ENCODE results near the gene IL36G.
"Not testable (repeated sequence)": the region's sequence is repeated elsewhere in the genome, so short reads cannot be mapped to it uniquely, and the experiment has no call there.

The IL36G gene

DNA sequence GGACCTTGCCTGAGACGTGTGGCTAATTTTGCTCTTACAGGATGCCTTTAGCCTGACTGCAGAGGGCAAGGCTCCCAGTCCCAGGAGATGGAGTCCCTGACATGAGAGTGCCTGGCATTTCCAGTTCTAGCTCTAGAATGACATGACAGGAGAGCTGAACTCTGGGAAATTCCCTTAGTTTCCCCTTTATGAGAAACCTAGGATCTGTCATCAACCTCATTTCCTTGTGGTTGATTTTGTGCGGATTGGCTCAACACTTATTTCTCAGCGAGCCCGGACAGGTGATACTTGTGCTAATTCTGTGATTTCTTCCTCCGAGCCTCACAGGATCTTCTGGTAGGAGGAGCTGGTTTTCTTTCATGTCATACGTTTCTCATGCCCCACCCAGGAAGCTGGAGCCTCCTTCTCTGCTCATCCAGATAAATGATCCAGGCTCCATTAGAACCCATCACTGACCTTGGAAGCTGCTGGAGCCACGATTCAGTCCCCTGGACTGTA lies at the start of gene IL36G:
Gene IL36G (plus strand): TSS at position 448 of the 498 bp plus-strand sequence. CDS start 633 bp downstream, outside the sequence.
- TF ChIP-seq, protein P1, sequence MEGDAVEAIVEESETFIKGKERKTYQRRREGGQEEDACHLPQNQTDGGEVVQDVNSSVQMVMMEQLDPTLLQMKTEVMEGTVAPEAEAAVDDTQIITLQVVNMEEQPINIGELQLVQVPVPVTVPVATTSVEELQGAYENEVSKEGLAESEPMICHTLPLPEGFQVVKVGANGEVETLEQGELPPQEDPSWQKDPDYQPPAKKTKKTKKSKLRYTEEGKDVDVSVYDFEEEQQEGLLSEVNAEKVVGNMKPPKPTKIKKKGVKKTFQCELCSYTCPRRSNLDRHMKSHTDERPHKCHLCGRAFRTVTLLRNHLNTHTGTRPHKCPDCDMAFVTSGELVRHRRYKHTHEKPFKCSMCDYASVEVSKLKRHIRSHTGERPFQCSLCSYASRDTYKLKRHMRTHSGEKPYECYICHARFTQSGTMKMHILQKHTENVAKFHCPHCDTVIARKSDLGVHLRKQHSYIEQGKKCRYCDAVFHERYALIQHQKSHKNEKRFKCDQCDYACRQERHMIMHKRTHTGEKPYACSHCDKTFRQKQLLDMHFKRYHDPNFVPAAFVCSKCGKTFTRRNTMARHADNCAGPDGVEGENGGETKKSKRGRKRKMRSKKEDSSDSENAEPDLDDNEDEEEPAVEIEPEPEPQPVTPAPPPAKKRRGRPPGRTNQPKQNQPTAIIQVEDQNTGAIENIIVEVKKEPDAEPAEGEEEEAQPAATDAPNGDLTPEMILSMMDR (conservative IDR thresholded peaks at IDR 0.05; ENCODE audit: low read length): no peak
- DNase-seq (ENCODE audit: low read depth): no peak
- no peak within 1 kb of the TSS for H3K4me3 ChIP-seq (ENCODE audit: low read length)

DNA sequence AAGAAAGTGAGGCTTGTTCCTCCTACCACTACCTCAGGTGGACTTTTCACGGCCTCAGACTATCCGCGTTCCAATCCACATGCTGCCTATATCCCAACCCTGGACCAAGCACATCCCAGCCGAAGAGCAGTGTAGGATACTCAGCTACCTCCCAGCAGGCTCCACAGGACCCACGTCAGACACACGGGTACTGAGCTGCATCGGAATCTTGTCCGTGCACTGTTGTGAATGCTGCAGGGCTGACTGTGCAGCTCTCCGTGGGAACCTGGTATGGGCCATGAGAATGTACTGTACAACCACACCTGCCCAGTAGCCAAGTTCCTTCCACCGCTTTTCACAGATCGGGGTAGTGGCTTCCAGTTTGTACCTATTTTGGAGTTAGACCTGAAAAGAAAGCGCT lies 44.5 kb upstream of the IL36G start:
- no peak overlapping the region for H3K4me3 ChIP-seq (ENCODE audit: low read length)
- DNase-seq (ENCODE audit: low read depth): no peak
- TF ChIP-seq, protein P1 (conservative IDR thresholded peaks at IDR 0.05; ENCODE audit: low read length): no peak

DNA sequence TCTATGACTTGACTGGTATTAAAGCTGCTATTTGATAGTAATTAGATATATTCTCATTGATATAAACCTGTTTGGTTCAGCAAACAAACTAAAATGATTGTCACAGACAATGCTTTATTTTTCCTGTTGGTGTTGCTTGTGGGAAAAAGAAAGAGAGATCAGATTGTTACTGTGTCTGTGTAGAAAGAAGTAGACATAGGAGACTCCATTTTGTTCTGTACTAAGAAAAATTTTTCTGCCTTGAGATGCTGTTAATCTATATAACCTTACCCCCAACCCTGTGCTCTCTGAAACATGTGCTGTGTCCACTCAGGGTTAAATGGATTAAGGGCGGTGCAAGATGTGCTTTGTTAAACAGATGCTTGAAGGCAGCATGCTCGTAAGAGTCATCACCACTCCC lies 43.7 kb upstream of the IL36G start:
- not testable (repeated sequence) for H3K4me3 ChIP-seq (ENCODE audit: low read length); DNase-seq (ENCODE audit: low read depth)

DNA sequence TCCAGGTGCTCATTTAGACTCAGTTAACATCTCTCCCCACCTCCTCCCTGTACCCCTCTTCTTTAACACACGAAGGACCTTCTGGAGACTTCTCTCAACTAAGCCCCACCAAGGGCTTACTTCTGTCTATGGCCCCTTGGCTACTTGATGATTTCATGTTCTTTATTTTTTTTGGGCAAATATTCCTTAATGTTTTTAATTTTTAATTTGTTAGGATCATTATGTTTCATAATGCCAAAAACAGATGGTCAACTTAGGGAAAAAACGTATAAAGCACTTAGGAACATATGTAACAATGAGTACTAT lies 40.9 kb upstream of the IL36G start:
- H3K4me3 ChIP-seq (ENCODE audit: low read length): no peak overlapping the region
- TF ChIP-seq, protein P1 (conservative IDR thresholded peaks at IDR 0.05; ENCODE audit: low read length): no peak
- DNase-seq (ENCODE audit: low read depth): no peak

DNA sequence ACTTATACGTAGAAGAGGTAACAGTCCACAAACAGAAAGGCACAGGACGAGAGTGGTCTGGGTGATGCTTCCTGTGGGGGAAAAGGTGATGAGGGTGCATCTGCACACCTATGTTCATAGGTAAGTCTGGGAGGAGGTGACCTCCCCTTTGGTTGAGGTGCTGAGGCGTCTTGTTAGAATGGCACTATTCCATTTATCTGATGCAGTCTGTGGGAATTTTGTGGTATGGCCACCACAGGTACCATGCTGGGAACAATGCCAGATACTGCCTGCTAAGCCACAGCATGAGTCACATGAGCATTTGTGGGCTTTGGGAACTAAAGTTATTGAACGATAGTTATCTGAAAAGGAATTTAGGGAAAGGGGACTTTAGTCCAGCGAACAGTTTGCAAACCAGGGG lies 38.9 kb upstream of the IL36G start:
- peak; percentile 12 for DNase-seq (ENCODE audit: low read depth)
- TF ChIP-seq, protein P1 (conservative IDR thresholded peaks at IDR 0.05; ENCODE audit: low read length): no peak
- H3K4me3 ChIP-seq (ENCODE audit: low read length): no peak overlapping the region

DNA sequence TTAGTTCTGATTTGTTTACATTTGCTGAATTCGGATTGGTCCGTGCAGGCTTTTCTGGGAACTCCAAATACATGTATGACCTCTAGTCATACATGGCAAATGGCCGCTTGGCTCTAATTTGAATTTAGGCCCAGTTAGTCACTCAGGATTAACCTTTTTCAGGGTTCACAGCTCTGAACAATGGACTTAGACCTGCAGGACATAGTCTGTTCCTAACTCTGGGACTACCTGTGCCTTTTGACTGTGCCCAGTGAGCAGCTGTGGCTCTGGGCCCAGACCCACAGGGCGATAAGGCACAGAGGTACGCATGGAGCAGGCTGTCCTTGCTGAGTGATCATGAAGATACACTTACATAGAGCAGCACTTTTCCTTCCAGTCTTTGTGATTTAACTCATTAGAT lies 38.4 kb upstream of the IL36G start:
- H3K4me3 ChIP-seq (ENCODE audit: low read length): no peak overlapping the region
- TF ChIP-seq, protein P1 (conservative IDR thresholded peaks at IDR 0.05; ENCODE audit: low read length): no peak
- DNase-seq (ENCODE audit: low read depth): no peak

DNA sequence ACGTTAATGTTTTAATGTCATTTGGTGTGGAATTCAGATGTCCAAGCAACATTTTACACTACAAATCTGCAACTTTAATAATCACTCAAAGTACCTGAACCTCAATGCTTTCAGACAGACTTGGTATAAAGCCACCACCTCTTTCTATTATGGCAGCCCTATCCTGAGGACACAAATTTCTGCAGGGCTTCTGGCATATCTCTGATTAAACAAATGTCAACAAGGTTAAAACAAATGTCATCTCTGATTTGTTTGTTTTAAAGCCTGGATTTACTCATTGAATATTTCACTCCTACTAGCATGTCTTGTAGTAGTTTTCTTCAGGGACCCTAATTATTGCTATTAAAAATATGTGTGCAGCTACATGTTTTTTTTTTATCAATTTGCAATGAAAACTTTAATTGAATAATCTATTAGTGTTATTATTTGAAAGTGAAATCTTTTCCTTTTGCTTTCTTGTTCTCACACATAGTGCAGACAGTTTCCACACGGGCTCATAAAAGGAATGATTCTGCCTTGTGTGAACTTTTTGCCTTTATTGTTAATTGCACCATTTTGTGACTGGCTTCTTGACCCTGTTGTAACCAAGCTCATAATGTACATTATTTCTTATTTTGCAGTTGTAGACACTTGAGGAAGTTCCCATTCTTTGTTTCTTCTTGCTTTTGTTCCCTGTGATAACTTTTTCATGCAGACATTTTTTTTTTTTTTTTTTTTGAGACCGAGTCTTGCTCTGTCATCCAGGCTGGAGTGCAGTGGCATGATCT lies 36.8 kb upstream of the IL36G start:
- DNase-seq (ENCODE audit: low read depth): no peak
- TF ChIP-seq, protein P1 (conservative IDR thresholded peaks at IDR 0.05; ENCODE audit: low read length): no peak
- no peak overlapping the region for H3K4me3 ChIP-seq (ENCODE audit: low read length)

Data from AG10803 (cell line).